Measurements from ENCODE around the gene SLC17A5.

- TF ChIP-seq CTCF (IDR thresholded peaks at IDR 0.05; ENCODE audit: low read depth, low read length), result no peak
- no peak for TF ChIP-seq EZH2phosphoT487 (IDR thresholded peaks at IDR 0.05; ENCODE audit: low read depth)
Measured at GRCh38 chr6:73664701-73665100, 10.9 kb upstream of the SLC17A5 start.
